Activated B cell treated with CpG ODN at 0.5 μM for 24 hours (primary cell): Measurements from ENCODE around the gene C21orf91. TPM values are rescaled to one million over a fixed set of nuclear protein-coding genes. Genes with fewer than 3 reads are reported as not detected.

Experiments
- ATAC-seq: fragments of 200-7000 bp; cut with Tn5 transposase; one replicate; pipeline ENCODE4 v1.10.0; 2021; ENCODE audit warnings: low read depth, mild to moderate bottlenecking, moderate library complexity
- CTCF ChIA-PET: fragments of 350-600 bp; sonication (Branson Sonifier 250); formaldehyde crosslinking; loops from one replicate; lab custom pipeline; 2021; ENCODE audit warnings: antibody characterized with exemption; lab: Charles Lee
- POLR2A ChIA-PET: fragments of 350-600 bp; sonication (Branson Sonifier 250); formaldehyde crosslinking; loops from one replicate; lab custom pipeline; 2021; ENCODE audit warnings: antibody characterized with exemption; lab: Charles Lee
- DNase-seq: peaks from one replicate; pipeline ENCODE4 v3.0.0; 2022
- H3K27ac Mint-ChIP-seq: one replicate; pipeline ENCODE4 v1.8.0; 2020; ENCODE audit warnings: mixed read lengths
- H3K27me3 Mint-ChIP-seq: one replicate; pipeline ENCODE4 v1.8.0; 2021; ENCODE audit warnings: mixed read lengths
- H3K36me3 Mint-ChIP-seq: one replicate; pipeline ENCODE4 v1.8.0; 2021; ENCODE audit warnings: low read depth, mixed read lengths
- H3K4me1 Mint-ChIP-seq: one replicate; pipeline ENCODE4 v1.8.0; 2021; ENCODE audit warnings: mixed read lengths
- H3K4me3 Mint-ChIP-seq: one replicate; pipeline ENCODE4 v1.8.0; 2020; ENCODE audit warnings: mild to moderate bottlenecking, mixed read lengths
- H3K9me3 Mint-ChIP-seq: one replicate; pipeline ENCODE4 v1.8.0; 2020; ENCODE audit warnings: mixed read lengths
- CTCF ChIP-seq: fragments of 200-600 bp; IDR thresholded peaks from one replicate; pipeline ENCODE4 v1.8.0; 2022; ENCODE audit warnings: antibody characterized with exemption, mild to moderate bottlenecking
- intact Hi-C: fragments of 100-400 bp; cut with micrococcal nuclease; formaldehyde crosslinking; loops from one replicate; pipeline ENCODE4 v1.15.1; 2024
- total RNA-seq: library from RNA; stranded (reverse); gene quantifications from 2 replicates; pipeline ENCODE4 v1.2.3, GENCODE V29; 2022

C21orf91 gene
- total RNA-seq, 1 donor from 2014 or later, result 34.2 TPM

- H3K36me3 Mint-ChIP-seq, result peaks cover 4% of the 10 kb centered on the region
- intact Hi-C loops, result loop anchor here (1.0 kb wide), 1 partner anchor 14 kb away; no protein-coding TSS in a partner anchor
- peaks cover 81% of the 10 kb centered on the region for H3K4me1 Mint-ChIP-seq
- no peaks in the 10 kb centered on the region for H3K27me3 Mint-ChIP-seq
- H3K9me3 Mint-ChIP-seq, result no peaks in the 10 kb centered on the region
- no peak for TF ChIP-seq CTCF
- DNase-seq (no peak), ATAC-seq (peak; percentile 45)
- peak overlapping the region; percentile 55 for H3K4me3 Mint-ChIP-seq
- POLR2A ChIA-PET, result interaction anchor here (0.5 to 3.3 kb wide), 3 partner anchors 10 to 121 kb away, joined by 3 to 28 read pairs (median 4); partner anchors contain the start of gene C21orf91
- CTCF ChIA-PET, result no interaction called here
- peak overlapping the region; percentile 75 for H3K27ac Mint-ChIP-seq
These were observed 38.6 kb downstream of the C21orf91 start for GRCh38 chr21:17780539-17780938.

- ATAC-seq (no peak), DNase-seq (no peak)
- TF ChIP-seq CTCF, result no peak
- intact Hi-C loops, result loop anchor here (1.0 kb wide), 1 partner anchor 14 kb away; no protein-coding TSS in a partner anchor
- no peaks in the 10 kb centered on the region for H3K36me3 Mint-ChIP-seq
- H3K27ac Mint-ChIP-seq, result peak overlapping the region; percentile 75
- peaks cover 82% of the 10 kb centered on the region for H3K4me1 Mint-ChIP-seq
- ChIA-PET CTCF (no interaction called here), POLR2A (interaction anchor here (3.3 kb wide), 1 partner anchor 39 kb away, joined by 28 read pairs; the partner anchor contains the start of gene C21orf91)
- no peaks in the 10 kb centered on the region for H3K9me3 Mint-ChIP-seq
- peak overlapping the region; percentile 55 for H3K4me3 Mint-ChIP-seq
- no peaks in the 10 kb centered on the region for H3K27me3 Mint-ChIP-seq
These were observed 39.2 kb downstream of the C21orf91 start for GRCh38 chr21:17779980-17780379.

GRCh38 chr21:17779496-17779895, 39.7 kb downstream of the C21orf91 start:
- DNase-seq (no peak), ATAC-seq (no peak)
- Mint-ChIP-seq H3K27ac (no peak overlapping the region), H3K9me3 (no peaks in the 10 kb centered on the region), H3K4me1 (peaks cover 77% of the 10 kb centered on the region), H3K4me3 (no peak overlapping the region), H3K27me3 (no peaks in the 10 kb centered on the region), H3K36me3 (no peaks in the 10 kb centered on the region)
- TF ChIP-seq CTCF, result no peak
- intact Hi-C loops, result no loop called here
- ChIA-PET CTCF (no interaction called here), POLR2A (interaction anchor here (3.3 kb wide), 1 partner anchor 39 kb away, joined by 28 read pairs; the partner anchor contains the start of gene C21orf91)

- Mint-ChIP-seq H3K36me3 (no peaks in the 10 kb centered on the region), H3K27me3 (no peaks in the 10 kb centered on the region), H3K9me3 (peaks cover 6% of the 10 kb centered on the region), H3K4me1 (peaks cover 55% of the 10 kb centered on the region), H3K4me3 (no peak overlapping the region), H3K27ac (no peak overlapping the region)
- TF ChIP-seq CTCF, result no peak
- ChIA-PET CTCF (interaction anchor here (1.3 kb wide), 1 partner anchor 38 kb away, joined by 3 read pairs; no protein-coding TSS in a partner anchor), POLR2A (interaction anchor here (1.6 kb wide), 1 partner anchor 41 kb away, joined by 5 read pairs; no protein-coding TSS in a partner anchor)
- no peak for DNase-seq
- intact Hi-C loops, result loop anchor here (2.0 kb wide), 1 partner anchor 42 kb away; the partner anchor contains the start of gene C21orf91
- ATAC-seq, result no peak
These were observed 41.9 kb downstream of the C21orf91 start for GRCh38 chr21:17777072-17777765.
